HFFc6 (cell line): ENCODE results near the gene ATP2B1. TPM values are rescaled to one million over a fixed set of nuclear protein-coding genes. Genes with fewer than 3 reads are reported as not detected.

Source experiments
- DNase-seq: peaks from one replicate; pipeline ENCODE4 v3.0.0-alpha.2; 2018
- H3K27ac Mint-ChIP-seq: 2 replicates; pipeline ENCODE4 v1.8.0; 2020; ENCODE audit warnings: mild to moderate bottlenecking, mixed read lengths
- H3K27me3 Mint-ChIP-seq: 2 replicates; pipeline ENCODE4 v1.8.0; 2021; ENCODE audit warnings: mild to moderate bottlenecking, moderate library complexity, mixed read lengths; ENCODE audit not compliant: insufficient read depth
- H3K36me3 Mint-ChIP-seq: 2 replicates; pipeline ENCODE4 v1.8.0; 2021; ENCODE audit warnings: low read depth, mixed read lengths
- H3K4me1 Mint-ChIP-seq: 2 replicates; pipeline ENCODE4 v1.8.0; 2020; ENCODE audit warnings: low read depth, mixed read lengths
- H3K4me3 Mint-ChIP-seq: 2 replicates; pipeline ENCODE4 v1.8.0; 2020; ENCODE audit warnings: mild to moderate bottlenecking, moderate library complexity, mixed read lengths
- H3K9me3 Mint-ChIP-seq: 2 replicates; pipeline ENCODE4 v1.8.0; 2020; ENCODE audit warnings: mild to moderate bottlenecking, mixed read lengths
- CTCF ChIP-seq: fragments of 200-600 bp; sonication (generic); IDR thresholded peaks from 2 replicates; pipeline ENCODE4 v1.5.0; 2021; ENCODE audit warnings: antibody characterized with exemption, mild to moderate bottlenecking
- total RNA-seq, 6 experiments: library from RNA; stranded (reverse); fragmentation: NEBNext Ultra II Directional; extraction: Animal tissue kit (Norgen Biotek cat#: 25700); gene quantifications; 2 replicates in 1 of 6; 3 replicates in 5 of 6; pipeline ENCODE4 v1.2.3, GENCODE V29; 2021

The ATP2B1 gene
- total RNA-seq, 6 experiments from 2014 or later = 45.3 to 67.6 (median 53.4) TPM

- Mint-ChIP-seq H3K27ac (no peak overlapping the region), H3K27me3 (no peaks in the 10 kb centered on the region), H3K36me3 (peaks cover 9% of the 10 kb centered on the region), H3K9me3 (peaks cover 15% of the 10 kb centered on the region), H3K4me3 (no peak overlapping the region), H3K4me1 (peaks cover 59% of the 10 kb centered on the region)
- TF ChIP-seq CTCF = no peak
- no peak for DNase-seq
Observed at GRCh38 chr12:89729946-89730459, 21.4 kb upstream of the ATP2B1 start.

- Mint-ChIP-seq H3K27me3 (no peaks in the 10 kb centered on the region), H3K36me3 (no peaks in the 10 kb centered on the region), H3K4me1 (peaks cover 10% of the 10 kb centered on the region; the same call in 1 of the 2 replicates), H3K27ac (no peak overlapping the region), H3K4me3 (no peak overlapping the region), H3K9me3 (no peaks in the 10 kb centered on the region)
- no peak for DNase-seq
- TF ChIP-seq CTCF = no peak
Observed at GRCh38 chr12:89723276-89723675, 14.6 kb upstream of the ATP2B1 start.

- no peak for TF ChIP-seq CTCF
Observed at GRCh38 chr12:89721291-89721987, 12.8 kb upstream of the ATP2B1 start.

GRCh38 chr12:89717759-89718523 lies 9.3 kb upstream of the ATP2B1 start:
- Mint-ChIP-seq H3K9me3 (no peaks in the 10 kb centered on the region; the same call in none of the 2 replicates), H3K4me3 (no peak overlapping the region), H3K27ac (no peak overlapping the region), H3K27me3 (no peaks in the 10 kb centered on the region), H3K36me3 (peaks cover 16% of the 10 kb centered on the region), H3K4me1 (no peaks in the 10 kb centered on the region)
- no peak for DNase-seq
- no peak for TF ChIP-seq CTCF

More at GRCh38 chr12:89721291-89721987, 12.8 kb upstream of the ATP2B1 start:
- H3K27me3 Mint-ChIP-seq = no peaks in the 10 kb centered on the region
- no peak overlapping the region for H3K27ac Mint-ChIP-seq
- H3K9me3 Mint-ChIP-seq = no peaks in the 10 kb centered on the region
- no peak overlapping the region for H3K4me3 Mint-ChIP-seq
- H3K36me3 Mint-ChIP-seq = no peaks in the 10 kb centered on the region
- peaks cover 10% of the 10 kb centered on the region; the same call in 1 of the 2 replicates for H3K4me1 Mint-ChIP-seq
- DNase-seq = no peak

- Mint-ChIP-seq H3K27ac (no peak overlapping the region), H3K27me3 (no peaks in the 10 kb centered on the region), H3K9me3 (no peaks in the 10 kb centered on the region; the same call in none of the 2 replicates), H3K36me3 (peaks cover 18% of the 10 kb centered on the region), H3K4me1 (peaks cover 19% of the 10 kb centered on the region), H3K4me3 (no peak overlapping the region)
- no peak for DNase-seq
- TF ChIP-seq CTCF = no peak
Observed at GRCh38 chr12:89712706-89713105, 4.1 kb upstream of the ATP2B1 start.
